22Rv1 (cell line): ENCODE measurements around the gene UBE2E1.

Experiments
- CTCF ChIP-seq: fragments of 450-650 bp; IDR thresholded peaks from 2 replicates; pipeline ENCODE4 v1.5.1; 2017; ENCODE audit warnings: mild to moderate bottlenecking
- ZFX ChIP-seq: fragments of 450-650 bp; IDR thresholded peaks from 2 replicates; pipeline ENCODE4 v1.6.1; 2017; ENCODE audit warnings: antibody characterized with exemption, borderline replicate concordance

DNA sequence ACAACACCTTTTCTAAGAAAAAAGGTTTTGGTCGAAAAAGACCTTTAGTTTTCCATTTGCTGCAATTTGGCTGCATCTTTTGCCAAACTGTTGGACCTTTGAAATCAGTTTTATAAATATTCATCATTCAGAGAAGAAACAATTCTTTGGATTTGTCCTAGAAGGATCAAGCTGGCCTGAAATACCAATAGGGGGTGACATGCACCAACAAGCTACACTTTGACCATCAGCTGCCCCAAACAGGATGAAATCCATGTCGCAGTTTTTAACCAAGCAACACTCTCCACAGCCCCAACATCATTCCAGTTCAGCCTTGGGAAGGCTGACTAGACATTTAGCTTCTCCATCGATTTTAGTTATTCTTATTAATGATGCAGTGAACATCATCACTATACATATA is 121.0 kb downstream of the UBE2E1 start:
- peak; percentile 14; the same call in 1 of the 2 replicates for TF ChIP-seq CTCF
- TF ChIP-seq ZFX, result no peak
